Mononuclear cell (primary cell): ENCODE measurements around the gene PEX26. TPM values are rescaled to one million over a fixed set of nuclear protein-coding genes. Genes with fewer than 3 reads are reported as not detected.

Source experiments
- H3K27me3 ChIP-seq: 2 replicates; pipeline ENCODE4 v1.6.0; 2011; ENCODE audit warnings: low read length, control low read depth; ENCODE audit not compliant: insufficient read depth
- H3K4me1 ChIP-seq: 2 replicates; pipeline ENCODE4 v1.5.1; 2011; ENCODE audit warnings: mild to moderate bottlenecking, low read length, control low read depth; ENCODE audit not compliant: insufficient read depth
- H3K4me3 ChIP-seq: 2 replicates; pipeline ENCODE4 v1.5.1; 2011; ENCODE audit warnings: mild to moderate bottlenecking, low read length, moderate library complexity
- H3K9me3 ChIP-seq: 2 replicates; pipeline ENCODE4 v1.5.1; 2011; ENCODE audit warnings: low read depth, mild to moderate bottlenecking, control low read depth, low read length
- total RNA-seq: library from RNA; depleted of rRNA; stranded (reverse); fragments of >200 nt; gene quantifications from one replicate; pipeline ENCODE4 v1.2.3, GENCODE V29; 2012

PEX26 gene
- total RNA-seq, 1 donor: 15.5 TPM

- peaks cover 48% of the 10 kb centered on the region for H3K27me3 ChIP-seq
Observed at GRCh38 chr22:18110954-18111758, 33.4 kb downstream of the PEX26 start.

DNA sequence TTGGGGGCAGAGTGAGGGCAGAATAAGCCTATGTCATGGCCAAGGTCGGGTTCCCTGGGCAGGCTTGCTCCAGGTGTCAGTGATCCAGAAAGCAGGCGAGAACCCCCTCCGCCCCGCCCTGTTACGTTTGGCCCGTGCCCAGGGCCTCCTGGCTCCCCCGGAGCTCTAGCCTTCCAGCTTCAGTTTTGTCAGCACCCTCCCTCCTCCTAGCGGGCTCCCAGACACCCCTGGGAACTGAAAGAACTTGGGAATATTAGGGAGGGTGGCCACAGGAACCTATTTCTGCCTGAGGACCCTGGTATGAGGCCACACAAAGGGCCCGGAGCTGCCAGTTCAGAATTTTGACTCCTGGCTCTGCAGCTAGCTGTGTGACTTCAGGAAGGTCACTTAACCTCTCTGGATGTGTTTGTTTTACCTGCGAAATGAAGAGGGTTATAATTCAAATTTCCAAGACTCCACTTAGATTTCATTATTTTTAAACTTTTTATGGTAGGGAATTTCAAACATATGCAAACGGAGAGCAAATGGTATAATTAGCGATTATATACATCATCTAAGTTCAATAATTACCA is 34.1 kb downstream of the PEX26 start:
- H3K4me1 ChIP-seq: peaks cover 29% of the 10 kb centered on the region
- no peaks in the 10 kb centered on the region for H3K9me3 ChIP-seq
- no peak overlapping the region for H3K4me3 ChIP-seq
- peaks cover 48% of the 10 kb centered on the region for H3K27me3 ChIP-seq

More at GRCh38 chr22:18110954-18111758, 33.4 kb downstream of the PEX26 start:
- H3K9me3 ChIP-seq: no peaks in the 10 kb centered on the region
- peaks cover 29% of the 10 kb centered on the region for H3K4me1 ChIP-seq
- no peak overlapping the region for H3K4me3 ChIP-seq

DNA sequence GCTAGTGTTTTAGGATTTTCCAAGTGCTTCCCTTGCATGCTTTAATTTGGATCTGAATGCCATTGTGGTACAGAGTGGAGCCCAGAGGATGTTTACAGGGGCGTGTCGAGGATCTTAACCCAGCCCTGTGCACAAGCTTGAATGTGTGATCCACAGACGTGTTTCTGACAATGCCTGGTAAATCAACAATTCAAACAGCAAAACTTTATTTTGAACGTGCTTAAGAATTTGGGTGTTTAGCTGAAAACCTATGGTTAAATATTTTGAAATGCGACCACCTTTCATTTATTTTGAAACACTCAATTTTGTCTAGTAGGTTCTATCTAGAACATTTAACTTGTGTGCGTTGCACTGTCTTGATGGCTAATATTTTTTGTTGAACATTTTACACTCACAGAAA is 34.6 kb downstream of the PEX26 start:
- Histone ChIP-seq H3K27me3 (peaks cover 48% of the 10 kb centered on the region), H3K4me3 (no peak overlapping the region)

DNA sequence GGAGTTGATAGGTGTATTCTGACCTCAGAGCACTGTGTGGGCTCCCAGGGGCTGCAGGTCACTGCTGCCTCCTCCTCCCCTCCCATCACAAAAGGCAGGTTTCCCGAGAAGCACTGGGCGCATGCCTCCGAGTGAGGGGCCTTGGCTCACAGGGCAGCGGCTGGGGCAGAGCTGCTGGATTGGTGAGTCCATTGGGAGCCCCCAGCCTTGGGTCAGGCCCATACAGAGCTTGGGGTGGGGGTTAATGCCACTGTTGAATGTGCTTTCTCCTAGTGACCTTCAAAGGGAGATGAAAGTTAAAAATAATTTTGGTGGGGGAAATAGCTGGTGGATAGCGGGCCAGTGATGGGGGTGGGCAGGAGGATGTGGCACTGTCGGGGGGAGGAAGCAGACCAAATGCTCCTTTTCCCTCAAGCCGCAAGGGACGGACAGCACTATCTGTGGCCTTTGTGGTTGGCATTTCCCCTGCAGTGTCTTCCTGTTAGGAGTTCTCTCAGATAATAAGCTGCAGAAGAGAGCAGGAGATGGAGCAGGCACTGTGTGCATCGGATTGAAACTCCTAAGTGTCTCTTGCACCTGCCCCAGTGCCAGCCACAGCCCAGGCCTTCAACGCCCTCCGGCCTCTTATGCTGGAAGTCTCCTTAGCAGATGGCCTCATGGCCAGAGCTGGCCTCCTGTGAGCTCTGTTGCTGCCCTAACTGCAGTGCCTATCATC is 36.0 kb downstream of the PEX26 start:
- peaks cover 45% of the 10 kb centered on the region for H3K27me3 ChIP-seq
- H3K4me1 ChIP-seq: peaks cover 29% of the 10 kb centered on the region
- H3K4me3 ChIP-seq: no peak overlapping the region
- no peaks in the 10 kb centered on the region for H3K9me3 ChIP-seq

More for the DNA sequence above, 34.6 kb downstream of the PEX26 start:
- Histone ChIP-seq H3K9me3 (no peaks in the 10 kb centered on the region), H3K4me1 (peaks cover 29% of the 10 kb centered on the region)

DNA sequence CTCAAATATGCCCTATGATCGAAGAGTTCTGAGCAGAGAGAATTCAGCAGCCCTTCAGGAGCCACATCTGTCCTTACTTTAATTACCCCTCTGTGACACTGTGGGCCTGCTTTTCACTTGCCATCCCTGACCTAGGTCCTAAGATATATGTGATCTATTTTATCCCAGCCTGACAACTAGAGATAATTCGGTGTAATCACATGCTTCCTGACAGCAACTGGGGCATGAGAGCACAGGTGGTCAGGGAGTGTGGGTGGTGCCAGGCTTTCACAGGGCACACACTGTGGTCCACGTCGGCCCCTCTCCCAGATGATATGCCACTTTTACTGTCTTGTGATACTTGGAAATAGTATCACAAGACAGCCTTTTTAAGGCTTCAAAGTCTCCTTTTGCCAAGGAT is 36.7 kb downstream of the PEX26 start:
- Histone ChIP-seq H3K4me3 (no peak overlapping the region), H3K27me3 (peaks cover 43% of the 10 kb centered on the region), H3K4me1 (peaks cover 29% of the 10 kb centered on the region), H3K9me3 (no peaks in the 10 kb centered on the region)

- Histone ChIP-seq H3K4me3 (no peak overlapping the region), H3K9me3 (no peaks in the 10 kb centered on the region), H3K4me1 (peaks cover 25% of the 10 kb centered on the region), H3K27me3 (peaks cover 37% of the 10 kb centered on the region)
Observed at GRCh38 chr22:18114976-18115652, 37.3 kb downstream of the PEX26 start.

GRCh38 chr22:18115906-18116371 is 38.1 kb downstream of the PEX26 start:
- no peak overlapping the region for H3K4me3 ChIP-seq
- no peaks in the 10 kb centered on the region for H3K9me3 ChIP-seq
- H3K27me3 ChIP-seq: peaks cover 31% of the 10 kb centered on the region
- peaks cover 17% of the 10 kb centered on the region for H3K4me1 ChIP-seq

- peaks cover 24% of the 10 kb centered on the region for H3K27me3 ChIP-seq
- H3K4me3 ChIP-seq: no peak overlapping the region
- H3K4me1 ChIP-seq: peaks cover 14% of the 10 kb centered on the region
- H3K9me3 ChIP-seq: no peaks in the 10 kb centered on the region
Observed at GRCh38 chr22:18116634-18117033, 38.8 kb downstream of the PEX26 start.

- Histone ChIP-seq H3K27me3 (peaks cover 7% of the 10 kb centered on the region), H3K4me1 (peaks cover 12% of the 10 kb centered on the region), H3K4me3 (no peak overlapping the region), H3K9me3 (no peaks in the 10 kb centered on the region)
Observed at GRCh38 chr22:18118345-18118915, 40.6 kb downstream of the PEX26 start.

GRCh38 chr22:18119409-18120110 is 41.8 kb downstream of the PEX26 start:
- H3K27me3 ChIP-seq: peaks cover 3% of the 10 kb centered on the region
- H3K9me3 ChIP-seq: no peaks in the 10 kb centered on the region
- no peak overlapping the region for H3K4me3 ChIP-seq
- H3K4me1 ChIP-seq: peaks cover 1% of the 10 kb centered on the region

DNA sequence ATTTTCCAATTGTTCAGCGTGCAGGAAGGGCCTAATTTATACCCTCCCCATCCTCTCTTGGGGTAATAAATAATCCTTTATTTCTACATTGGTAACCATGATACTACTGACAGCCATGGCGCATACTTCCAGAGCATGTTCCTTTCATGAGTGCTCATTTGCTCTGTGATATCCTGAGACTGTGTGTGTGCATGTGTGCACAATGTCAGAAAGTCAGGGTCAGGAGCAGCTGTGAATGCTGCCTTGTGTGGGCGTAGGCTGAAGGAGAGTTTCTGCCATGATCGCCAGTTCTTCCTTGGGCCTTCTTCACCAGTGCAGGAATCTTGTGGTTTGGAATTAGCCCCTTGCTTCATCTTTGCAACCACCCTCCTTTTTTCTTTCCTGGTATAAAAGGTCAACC is 43.1 kb downstream of the PEX26 start:
- Histone ChIP-seq H3K9me3 (no peaks in the 10 kb centered on the region), H3K4me1 (no peaks in the 10 kb centered on the region), H3K27me3 (no peaks in the 10 kb centered on the region), H3K4me3 (no peak overlapping the region)

- Histone ChIP-seq H3K4me3 (no peak overlapping the region), H3K4me1 (no peaks in the 10 kb centered on the region), H3K27me3 (no peaks in the 10 kb centered on the region), H3K9me3 (no peaks in the 10 kb centered on the region)
Observed at GRCh38 chr22:18121506-18121905, 43.7 kb downstream of the PEX26 start.

DNA sequence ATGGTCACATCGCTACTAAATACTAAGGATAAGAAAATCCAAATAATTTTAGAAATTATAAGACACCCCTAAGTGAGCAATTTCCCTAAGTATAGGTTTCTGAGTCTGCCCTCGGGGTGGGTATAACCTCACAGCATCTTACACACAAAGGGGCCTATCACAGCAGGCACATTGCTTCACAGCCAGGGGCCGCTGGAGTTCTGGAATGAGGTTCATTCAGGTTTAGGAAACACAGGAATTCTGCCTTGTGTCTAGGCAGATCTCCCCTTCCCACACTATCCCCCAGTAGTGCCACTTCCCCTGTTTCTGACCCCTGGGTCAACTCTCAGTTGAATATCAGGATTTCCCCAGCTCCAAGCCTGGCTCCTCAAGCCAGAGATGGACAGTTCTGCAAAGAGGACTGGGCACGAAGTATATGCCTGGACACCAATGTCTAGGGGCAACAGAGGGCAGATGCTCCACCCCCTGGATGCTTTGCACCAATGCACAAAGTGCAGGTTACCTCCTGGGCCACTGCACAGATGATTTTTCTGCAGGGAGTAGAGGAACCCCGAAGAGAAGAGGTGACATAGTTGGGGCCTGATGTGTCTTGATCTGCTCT is 44.3 kb downstream of the PEX26 start:
- no peaks in the 10 kb centered on the region for H3K9me3 ChIP-seq
- H3K27me3 ChIP-seq: no peaks in the 10 kb centered on the region
- H3K4me3 ChIP-seq: no peak overlapping the region
- H3K4me1 ChIP-seq: no peaks in the 10 kb centered on the region
